ENCODE results near the gene CNOT2.

DNA sequence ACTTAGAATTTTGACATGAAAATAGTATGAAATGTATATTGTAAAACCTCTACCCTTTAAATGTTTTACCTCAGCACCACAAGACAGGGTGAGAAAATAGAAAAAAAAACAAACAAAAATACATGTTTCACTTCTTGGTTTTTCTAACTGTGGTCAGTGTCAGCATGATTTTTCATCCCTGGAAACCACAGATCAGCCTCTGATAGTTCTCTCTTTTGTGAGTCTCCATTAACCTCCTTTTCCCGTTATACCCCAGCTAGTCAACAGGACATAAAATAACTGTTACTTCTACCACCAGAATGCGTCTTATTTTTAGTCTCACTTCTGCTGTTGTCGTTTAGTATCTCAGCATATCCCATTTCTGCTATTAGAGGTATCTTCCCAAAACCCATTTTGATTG lies 74.5 kb downstream of the CNOT2 start:
- TF ChIP-seq, protein P1, sequence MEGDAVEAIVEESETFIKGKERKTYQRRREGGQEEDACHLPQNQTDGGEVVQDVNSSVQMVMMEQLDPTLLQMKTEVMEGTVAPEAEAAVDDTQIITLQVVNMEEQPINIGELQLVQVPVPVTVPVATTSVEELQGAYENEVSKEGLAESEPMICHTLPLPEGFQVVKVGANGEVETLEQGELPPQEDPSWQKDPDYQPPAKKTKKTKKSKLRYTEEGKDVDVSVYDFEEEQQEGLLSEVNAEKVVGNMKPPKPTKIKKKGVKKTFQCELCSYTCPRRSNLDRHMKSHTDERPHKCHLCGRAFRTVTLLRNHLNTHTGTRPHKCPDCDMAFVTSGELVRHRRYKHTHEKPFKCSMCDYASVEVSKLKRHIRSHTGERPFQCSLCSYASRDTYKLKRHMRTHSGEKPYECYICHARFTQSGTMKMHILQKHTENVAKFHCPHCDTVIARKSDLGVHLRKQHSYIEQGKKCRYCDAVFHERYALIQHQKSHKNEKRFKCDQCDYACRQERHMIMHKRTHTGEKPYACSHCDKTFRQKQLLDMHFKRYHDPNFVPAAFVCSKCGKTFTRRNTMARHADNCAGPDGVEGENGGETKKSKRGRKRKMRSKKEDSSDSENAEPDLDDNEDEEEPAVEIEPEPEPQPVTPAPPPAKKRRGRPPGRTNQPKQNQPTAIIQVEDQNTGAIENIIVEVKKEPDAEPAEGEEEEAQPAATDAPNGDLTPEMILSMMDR (IDR thresholded peaks at IDR 0.05; ENCODE audit: low read depth, low read length): no peak
- TF ChIP-seq POLR2A (IDR thresholded peaks at IDR 0.05; ENCODE audit: extremely low read depth, insufficient read length): no peak
